ENCODE measurements around the gene SLC18B1. TPM values are rescaled to one million over a fixed set of nuclear protein-coding genes. Genes with fewer than 3 reads are reported as not detected.

Gene SLC18B1
- total and polyA plus RNA-seq, 8 donors, result 10.8 to 26.6 (median 23.3) TPM

DNA sequence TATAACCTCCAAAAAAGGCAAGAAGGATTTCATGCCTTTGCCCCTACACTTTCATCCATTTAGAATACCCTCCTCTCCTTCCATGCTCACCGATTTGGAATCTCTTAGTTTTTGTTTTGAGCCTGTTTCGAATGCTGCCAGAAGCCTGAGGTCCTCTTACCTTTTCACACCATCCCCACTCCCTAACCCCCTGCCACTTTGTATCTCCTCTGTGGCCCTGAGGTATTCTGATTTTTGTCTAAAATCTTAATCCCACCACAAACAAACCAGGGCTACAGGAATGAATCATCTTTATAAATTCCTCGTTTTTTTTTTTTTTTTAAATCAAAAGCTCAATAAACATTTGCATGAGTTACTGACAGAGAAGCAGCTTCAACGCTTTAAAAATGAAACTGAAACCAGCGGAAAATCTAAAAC lies 14.3 kb upstream of the SLC18B1 start:
- no peaks in the 10 kb centered on the region for H3K27me3 ChIP-seq
- H3K9me3 ChIP-seq, result no peaks in the 10 kb centered on the region
- intact Hi-C loops (cut with DNase I), result no loop called here
- DNase-seq (peak in 1 of 4 donors; percentile 48), ATAC-seq (peak; percentile 1)
- peak overlapping the region; percentile 77 to 79 for H3K4me3 ChIP-seq
- H3K4me1 ChIP-seq, result peaks cover 18 to 42% of the 10 kb centered on the region in 2 donors
- H3K36me3 ChIP-seq, result peaks cover 0 to 24% of the 10 kb centered on the region in 2 donors
- no peak for TF ChIP-seq CTCF (IDR thresholded peaks at IDR 0.05)
- H3K27ac ChIP-seq, result peak overlapping the region; percentile 92

DNA sequence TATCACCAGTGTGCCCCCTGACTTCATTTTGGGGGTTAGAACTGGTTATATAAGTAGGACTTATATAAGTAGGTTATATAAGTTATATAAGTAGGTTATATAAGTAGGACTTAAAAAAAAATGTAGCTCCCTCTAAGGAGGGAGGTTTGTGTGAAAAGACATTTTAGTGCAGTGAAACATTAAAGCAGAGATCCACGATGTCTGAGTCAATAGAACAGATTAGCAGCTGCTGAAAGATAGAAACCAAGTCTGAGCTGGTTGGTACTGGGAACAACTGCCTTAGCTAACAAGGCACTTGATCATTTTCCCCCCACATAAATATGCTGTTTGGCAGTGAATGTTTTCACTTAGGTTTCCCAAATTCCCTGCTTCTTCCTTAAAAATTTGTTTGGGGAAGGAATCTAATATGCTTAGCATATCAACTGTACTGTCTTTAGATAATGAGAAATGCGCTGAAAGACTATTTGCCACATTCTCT lies 13.9 kb upstream of the SLC18B1 start:
- no peak for TF ChIP-seq CTCF (IDR thresholded peaks at IDR 0.05)
- H3K4me3 ChIP-seq, result peak overlapping the region; percentile 77 to 79
- ATAC-seq (no peak), DNase-seq (peak in 2 of 4 donors; percentile 30 to 40)
- peaks cover 18 to 37% of the 10 kb centered on the region in 2 donors for H3K4me1 ChIP-seq
- H3K9me3 ChIP-seq, result no peaks in the 10 kb centered on the region
- intact Hi-C loops (cut with DNase I), result no loop called here
- H3K27me3 ChIP-seq, result no peaks in the 10 kb centered on the region
- H3K27ac ChIP-seq, result peak overlapping the region; percentile 92
- peaks cover 0 to 19% of the 10 kb centered on the region in 2 donors for H3K36me3 ChIP-seq

DNA sequence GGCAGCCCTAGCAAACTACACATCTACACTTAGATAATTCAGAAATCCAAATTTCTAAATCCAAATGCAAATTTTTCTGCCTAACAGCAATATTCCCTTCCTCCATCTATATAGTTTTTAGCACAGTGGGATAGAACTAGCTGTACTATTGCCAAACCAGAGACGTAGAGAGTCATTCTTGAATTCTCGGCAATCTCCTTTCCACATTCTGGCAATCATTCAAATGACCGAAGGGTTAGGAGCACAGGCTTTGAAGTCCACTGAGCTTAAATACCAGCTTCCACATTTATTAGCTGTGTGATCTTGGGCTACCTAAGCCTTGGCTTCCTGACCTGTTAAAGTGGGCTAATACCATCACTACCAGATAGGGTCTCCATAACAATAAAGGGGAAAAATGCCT lies 12.8 kb upstream of the SLC18B1 start:
- DNase-seq, result no peak
- Histone ChIP-seq H3K27me3 (no peaks in the 10 kb centered on the region), H3K9me3 (no peaks in the 10 kb centered on the region), H3K27ac (no peak overlapping the region), H3K4me1 (peaks cover 10 to 27% of the 10 kb centered on the region in 2 donors), H3K4me3 (no peak overlapping the region), H3K36me3 (peaks cover 0 to 9% of the 10 kb centered on the region in 2 donors)
- ATAC-seq, result no peak
- intact Hi-C loops (cut with DNase I), result no loop called here
- no peak for TF ChIP-seq CTCF (IDR thresholded peaks at IDR 0.05)

DNA sequence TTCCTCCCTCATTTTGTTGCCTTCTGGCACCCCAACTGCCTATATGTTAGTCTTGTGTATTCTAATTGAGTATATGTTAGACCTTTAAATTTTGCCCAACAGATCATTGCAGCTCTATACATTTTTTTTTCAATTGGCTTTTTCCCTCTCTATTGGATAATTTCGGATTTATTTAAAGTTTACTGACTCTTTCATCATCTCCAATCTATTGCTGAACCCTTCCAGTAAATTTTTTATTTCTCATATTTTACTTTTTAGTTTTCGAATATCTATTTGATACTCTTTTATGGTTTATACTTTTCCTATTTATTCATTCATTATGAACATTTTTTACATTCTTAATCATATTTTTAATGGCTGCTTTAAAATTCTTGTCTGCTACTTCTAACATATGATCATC lies 7.1 kb upstream of the SLC18B1 start:
- Histone ChIP-seq H3K36me3 (no peaks in the 10 kb centered on the region), H3K27ac (no peak overlapping the region), H3K27me3 (no peaks in the 10 kb centered on the region), H3K9me3 (no peaks in the 10 kb centered on the region), H3K4me1 (no peaks in the 10 kb centered on the region), H3K4me3 (no peak overlapping the region)
- intact Hi-C loops (cut with DNase I), result no loop called here
- no peak for TF ChIP-seq CTCF (IDR thresholded peaks at IDR 0.05)
- ATAC-seq (no peak), DNase-seq (no peak)

DNA sequence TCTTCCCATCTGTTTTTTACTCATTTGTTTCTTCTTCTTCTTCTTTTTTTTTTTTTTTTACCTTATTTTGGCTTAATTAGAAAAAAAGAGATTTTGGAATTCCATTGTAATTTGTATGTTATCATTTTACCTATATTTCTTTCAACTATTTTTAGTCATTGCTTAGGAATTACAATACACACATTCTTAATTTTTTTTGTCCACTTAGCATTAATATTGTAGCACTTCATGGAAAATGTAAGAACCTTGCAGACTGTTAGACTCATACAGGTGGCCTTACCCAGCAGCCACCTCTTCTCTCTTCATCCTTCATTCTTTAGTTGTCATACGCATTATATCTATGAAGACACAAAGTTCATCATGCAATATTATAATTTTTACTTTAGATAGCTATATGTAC lies 5.8 kb upstream of the SLC18B1 start:
- Histone ChIP-seq H3K27ac (no peak overlapping the region), H3K4me1 (no peaks in the 10 kb centered on the region), H3K4me3 (no peak overlapping the region), H3K36me3 (no peaks in the 10 kb centered on the region), H3K27me3 (no peaks in the 10 kb centered on the region), H3K9me3 (no peaks in the 10 kb centered on the region)
- ATAC-seq (no peak), DNase-seq (no peak)
- intact Hi-C loops (cut with DNase I), result no loop called here
- TF ChIP-seq CTCF (IDR thresholded peaks at IDR 0.05), result no peak
